ENCODE data around the gene PAPSS2. TPM values are rescaled to one million over a fixed set of nuclear protein-coding genes. Genes with fewer than 3 reads are reported as not detected.

PAPSS2 gene
- total RNA-seq, 1 experiment from 2014 or later = 12.6 TPM

DNA sequence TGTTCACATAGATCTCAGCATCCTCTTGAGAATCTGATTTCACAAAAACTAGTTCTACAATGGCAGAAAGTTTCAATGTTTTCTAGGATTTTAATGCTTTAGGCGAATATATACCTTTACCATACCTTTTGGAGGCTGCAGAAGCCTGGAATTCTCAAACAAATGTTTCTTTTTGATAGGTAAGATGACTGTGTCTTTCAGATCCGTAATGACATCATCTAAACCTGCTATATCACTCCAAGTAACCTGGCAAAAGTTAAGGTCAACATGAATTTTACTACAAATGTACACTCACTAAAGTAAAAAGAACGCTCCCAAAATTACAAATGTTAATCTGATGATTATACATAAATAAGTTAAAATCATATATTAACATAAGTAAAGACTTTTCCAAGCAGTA lies 130.5 kb downstream of the PAPSS2 start:
- intact Hi-C loops (cut with micrococcal nuclease; ENCODE audit: unreplicated experiment) = no loop called here
- H3K4me3 Mint-ChIP-seq (ENCODE audit: low read depth, unreplicated experiment) = no peak overlapping the region
- no peak for DNase-seq
- CTCF ChIA-PET = no interaction called here
- H3K4me1 Mint-ChIP-seq (ENCODE audit: low read depth, unreplicated experiment) = no peaks in the 10 kb centered on the region
- H3K27me3 Mint-ChIP-seq (ENCODE audit: unreplicated experiment) = no peaks in the 10 kb centered on the region
- H3K9me3 Mint-ChIP-seq (ENCODE audit: low read depth, unreplicated experiment) = no peaks in the 10 kb centered on the region
- peaks cover 5% of the 10 kb centered on the region for H3K36me3 Mint-ChIP-seq (ENCODE audit: insufficient read depth, unreplicated experiment)
- BruUV-seq (replicated peaks) = no TSS peak
- H3K27ac Mint-ChIP-seq (ENCODE audit: unreplicated experiment) = no peak overlapping the region
- TF ChIP-seq, protein P1, sequence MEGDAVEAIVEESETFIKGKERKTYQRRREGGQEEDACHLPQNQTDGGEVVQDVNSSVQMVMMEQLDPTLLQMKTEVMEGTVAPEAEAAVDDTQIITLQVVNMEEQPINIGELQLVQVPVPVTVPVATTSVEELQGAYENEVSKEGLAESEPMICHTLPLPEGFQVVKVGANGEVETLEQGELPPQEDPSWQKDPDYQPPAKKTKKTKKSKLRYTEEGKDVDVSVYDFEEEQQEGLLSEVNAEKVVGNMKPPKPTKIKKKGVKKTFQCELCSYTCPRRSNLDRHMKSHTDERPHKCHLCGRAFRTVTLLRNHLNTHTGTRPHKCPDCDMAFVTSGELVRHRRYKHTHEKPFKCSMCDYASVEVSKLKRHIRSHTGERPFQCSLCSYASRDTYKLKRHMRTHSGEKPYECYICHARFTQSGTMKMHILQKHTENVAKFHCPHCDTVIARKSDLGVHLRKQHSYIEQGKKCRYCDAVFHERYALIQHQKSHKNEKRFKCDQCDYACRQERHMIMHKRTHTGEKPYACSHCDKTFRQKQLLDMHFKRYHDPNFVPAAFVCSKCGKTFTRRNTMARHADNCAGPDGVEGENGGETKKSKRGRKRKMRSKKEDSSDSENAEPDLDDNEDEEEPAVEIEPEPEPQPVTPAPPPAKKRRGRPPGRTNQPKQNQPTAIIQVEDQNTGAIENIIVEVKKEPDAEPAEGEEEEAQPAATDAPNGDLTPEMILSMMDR (IDR thresholded peaks at IDR 0.05; ENCODE audit: unreplicated experiment) = no peak

GRCh38 chr10:87794285-87794684 lies 134.6 kb downstream of the PAPSS2 start:
- Mint-ChIP-seq H3K36me3 (ENCODE audit: insufficient read depth, unreplicated experiment) (peaks cover 13% of the 10 kb centered on the region), H3K4me3 (ENCODE audit: low read depth, unreplicated experiment) (no peak overlapping the region), H3K9me3 (ENCODE audit: low read depth, unreplicated experiment) (no peaks in the 10 kb centered on the region), H3K27ac (ENCODE audit: unreplicated experiment) (no peak overlapping the region), H3K27me3 (ENCODE audit: unreplicated experiment) (no peaks in the 10 kb centered on the region), H3K4me1 (ENCODE audit: low read depth, unreplicated experiment) (no peaks in the 10 kb centered on the region)
- DNase-seq = no peak
- intact Hi-C loops (cut with micrococcal nuclease; ENCODE audit: unreplicated experiment) = no loop called here
- TF ChIP-seq, protein P1 (IDR thresholded peaks at IDR 0.05; ENCODE audit: unreplicated experiment) = no peak
- CTCF ChIA-PET = no interaction called here
- BruUV-seq (replicated peaks) = no TSS peak

Other genes with a start within 250 kb of the PAPSS2 start
- gene MINPP1, start 155.0 kb upstream of the PAPSS2 start, total RNA-seq (2022) = 12.6 and 13.9 TPM in 2 replicates
- 30.4 and 31.0 TPM in 2 replicates for gene ATAD1, start 158.3 kb downstream of the PAPSS2 start, total RNA-seq (2022)
- 0.52 and 0.81 TPM in 2 replicates for gene KLLN, start 203.7 kb downstream of the PAPSS2 start, total RNA-seq (2022)
- 44.6 and 46.8 TPM in 2 replicates for gene PTEN, start 203.7 kb downstream of the PAPSS2 start, total RNA-seq (2022)